Endothelial cell of umbilical vein (primary cell): ENCODE data around the gene ADGRB2. TPM values are rescaled to one million over a fixed set of nuclear protein-coding genes. Genes with fewer than 3 reads are reported as not detected.

Experiments used
- BruUV-seq: library from RNA; stranded (reverse); fragments of 400-500 nt; replicated peaks from 2 replicates; lab custom pipeline; 2021; lab: Mats Ljungman, UMichigan
- CTCF ChIA-PET: fragments of 300-600, 350-600 bp; sonication (Branson Sonifier 250); formaldehyde crosslinking; loops from one replicate; lab custom pipeline; 2021; ENCODE audit warnings: antibody characterized with exemption, inconsistent platforms; lab: Charles Lee
- POLR2A ChIA-PET: fragments of 300-600, 350-600 bp; sonication (Branson Sonifier 250); formaldehyde crosslinking; loops from one replicate; lab custom pipeline; 2021; ENCODE audit warnings: antibody characterized with exemption, inconsistent platforms; lab: Charles Lee
- DNase-seq: peaks from one replicate; pipeline ENCODE4 v3.0.0-alpha.2; 2011; ENCODE audit warnings: low read depth, low spot score
- FAIRE-seq: peaks from 2 replicates; lab custom pipeline; 2011; peaks lifted over from hg19 to GRCh38; lab: Jason Lieb, UNC
- H2AFZ ChIP-seq: 2 replicates; pipeline ENCODE4 v1.6.0; 2012; ENCODE audit warnings: low read depth, low read length, control low read depth, inconsistent platforms
- H3K27ac ChIP-seq: 2 replicates; pipeline ENCODE4 v1.5.1; 2011; ENCODE audit warnings: low read depth, mild to moderate bottlenecking, control low read depth, low read length, moderate library complexity; ENCODE audit not compliant: insufficient read depth
- H3K27me3 ChIP-seq, 2 experiments: 2 replicates each; pipeline versions ENCODE4 v1.6.0 to v1.6.1; 2011; ENCODE audit warnings: low read length in 2 of 2, mixed read lengths in 1 of 2; ENCODE audit not compliant: control insufficient read depth in 2 of 2, insufficient read depth in 2 of 2
- H3K36me3 ChIP-seq, 2 experiments: 2 replicates in 1 of 2; 3 replicates in 1 of 2; pipeline ENCODE4 v1.5.1; 2011; ENCODE audit warnings: low read length in 2 of 2, mild to moderate bottlenecking in 1 of 2, moderate library complexity in 1 of 2; ENCODE audit not compliant: control insufficient read depth in 2 of 2, insufficient read depth in 2 of 2; ENCODE audit errors: extremely low read depth in 1 of 2
- H3K4me1 ChIP-seq: 3 replicates; pipeline ENCODE4 v1.5.1; 2011; ENCODE audit warnings: mild to moderate bottlenecking, low read length; ENCODE audit not compliant: control insufficient read depth, insufficient read depth; ENCODE audit errors: extremely low read depth
- H3K4me2 ChIP-seq: 2 replicates; pipeline ENCODE4 v1.6.1; 2011; ENCODE audit warnings: low read length, control low read depth, mixed read lengths; ENCODE audit not compliant: insufficient read depth
- H3K4me3 ChIP-seq, 3 experiments: fragments of 200-600 bp in 1 of 3; sonication (generic), shearing (Covaris generic) in 1 of 3; replicated peaks in 1 of 3; 2 replicates each; pipeline ENCODE4 v1.5.1; 2011 to 2016; ENCODE audit warnings: control low read depth in 3 of 3, low read length in 3 of 3, mild to moderate bottlenecking in 2 of 3, inconsistent platforms in 1 of 3, low read depth in 1 of 3, moderate library complexity in 1 of 3; ENCODE audit not compliant: insufficient read depth in 1 of 3
- H3K79me2 ChIP-seq: 2 replicates; pipeline ENCODE4 v1.6.0; 2012; ENCODE audit warnings: low read length, inconsistent platforms; ENCODE audit not compliant: control insufficient read depth, insufficient read depth
- H3K9ac ChIP-seq: replicated peaks from 2 replicates; pipeline ENCODE3; 2011; ENCODE audit warnings: low read length, control low read depth; ENCODE audit not compliant: insufficient read depth; ENCODE audit errors: extremely low read depth
- H3K9me1 ChIP-seq: replicated peaks from 3 replicates; pipeline ENCODE4 v1.6.0; 2011; ENCODE audit warnings: mild to moderate bottlenecking, low read length; ENCODE audit not compliant: control insufficient read depth, insufficient read depth; ENCODE audit errors: extremely low read depth
- H3K9me3 ChIP-seq: replicated peaks from 2 replicates; pipeline ENCODE4 v1.5.1; 2012; ENCODE audit warnings: low read length, inconsistent platforms; ENCODE audit not compliant: control insufficient read depth, insufficient read depth
- H4K20me1 ChIP-seq: replicated peaks from 2 replicates; pipeline ENCODE3; 2011; ENCODE audit warnings: mild to moderate bottlenecking, low read length; ENCODE audit not compliant: control insufficient read depth, insufficient read depth; ENCODE audit errors: extremely low read depth
- EZH2 ChIP-seq: IDR thresholded peaks from 2 replicates; pipeline ENCODE4 v1.6.1; 2012; ENCODE audit warnings: borderline replicate concordance, low read depth, mild to moderate bottlenecking, moderate library complexity, low read length, inconsistent platforms; ENCODE audit not compliant: severe bottlenecking
- FOS ChIP-seq: IDR thresholded peaks from 2 replicates; pipeline ENCODE4 v1.6.1; 2011; ENCODE audit warnings: mild to moderate bottlenecking, low read length, moderate library complexity, borderline replicate concordance; ENCODE audit not compliant: insufficient read depth
- MAX ChIP-seq: IDR thresholded peaks from 2 replicates; pipeline ENCODE4 v1.6.1; 2011; ENCODE audit not compliant: insufficient read depth, insufficient read length
- POLR2A ChIP-seq: IDR thresholded peaks from 2 replicates; pipeline ENCODE4 v1.6.1; 2012; ENCODE audit warnings: low read depth, mild to moderate bottlenecking, control low read depth, low read length
- dilution Hi-C: fragments of 300-500 bp; cut with MboI; formaldehyde crosslinking; loops from one replicate; pipeline ENCODE4 v1.15.0; 2019; ENCODE audit warnings: low sequenced_read_pairs; ENCODE audit not compliant: extremely low pct_ligation_motif_present
- intact Hi-C: fragments of 100-400 bp; cut with micrococcal nuclease; formaldehyde crosslinking; loops from one replicate; pipeline ENCODE4 v1.10.0; 2022
- polyA plus RNA-seq, 4 experiments: library from polyadenylated mRNA; depleted of rRNA in 3 of 4; stranded (reverse) in 3 of 4; unstranded in 1 of 4; fragments of >200 nt; gene quantifications; 2 replicates each; pipeline versions ENCODE4 v1.2.1 to v1.2.3, GENCODE V29; 2011 to 2012; ENCODE audit warnings: missing spikeins in 1 of 4
- total RNA-seq: library from RNA; stranded (reverse); gene quantifications from 2 replicates; pipeline ENCODE4 v1.2.3, GENCODE V29; 2021

Gene ADGRB2
- total and polyA plus RNA-seq, 2 donors (not counting 3 experiments of a cell fraction or from before 2014, with no cell fraction given) = 1.3 to 1.5 TPM

- intact Hi-C loops (loop anchor here (10.0 kb wide), 1 partner anchor 388 kb away; no protein-coding TSS in a partner anchor), dilution Hi-C loops (no loop called here)
- CTCF ChIA-PET = interaction anchor here (1.2 to 1.9 kb wide), 3 partner anchors 32 to 113 kb away, joined by 3 to 5 read pairs (median 4); partner anchors contain the start of gene SPOCD1
- DNase-seq (no peak), FAIRE-seq (no peak)
- H3K27me3 ChIP-seq = no peaks in the 10 kb centered on the region
- TF ChIP-seq FOS = no peak
- TF ChIP-seq MAX = no peak
- H3K9me3 ChIP-seq = no peaks in the 10 kb centered on the region
- no peak overlapping the region for H3K4me3 ChIP-seq
- H3K79me2 ChIP-seq = no peaks in the 10 kb centered on the region
- H3K9ac ChIP-seq = no peak overlapping the region
- no peak overlapping the region for H2AFZ ChIP-seq
- no peaks in the 10 kb centered on the region for H3K36me3 ChIP-seq
- H3K4me1 ChIP-seq = no peaks in the 10 kb centered on the region
- no TSS peak for BruUV-seq
- no peaks in the 10 kb centered on the region for H3K9me1 ChIP-seq
- no peaks in the 10 kb centered on the region for H4K20me1 ChIP-seq
- POLR2A ChIA-PET = no interaction called here
- H3K4me2 ChIP-seq = no peak overlapping the region
- no peak overlapping the region for H3K27ac ChIP-seq
Observed at GRCh38 chr1:31782421-31783410, 18.6 kb upstream of the ADGRB2 start.

- no peaks in the 10 kb centered on the region for H3K4me1 ChIP-seq
- DNase-seq (no peak), FAIRE-seq (no peak)
- peaks cover 0 to 1% of the 10 kb centered on the region in 2 experiments for H3K27me3 ChIP-seq
- H3K27ac ChIP-seq = no peak overlapping the region
- H3K4me2 ChIP-seq = no peak overlapping the region
- TF ChIP-seq EZH2 (no peak), FOS (no peak), POLR2A (no peak)
- ChIA-PET CTCF (interaction anchor here (1.2 kb wide), 1 partner anchor 112 kb away, joined by 3 read pairs; no protein-coding TSS in a partner anchor), POLR2A (no interaction called here)
- no peak overlapping the region for H3K4me3 ChIP-seq
- H3K36me3 ChIP-seq = no peaks in the 10 kb centered on the region
- H3K9me1 ChIP-seq = no peaks in the 10 kb centered on the region
- no peaks in the 10 kb centered on the region for H4K20me1 ChIP-seq
- BruUV-seq = no TSS peak
- intact Hi-C loops = loop anchor here (10.0 kb wide), 1 partner anchor 387 kb away; no protein-coding TSS in a partner anchor
- no peak overlapping the region for H2AFZ ChIP-seq
- no peaks in the 10 kb centered on the region for H3K79me2 ChIP-seq
- dilution Hi-C loops = no loop called here
- no peak overlapping the region for H3K9ac ChIP-seq
- H3K9me3 ChIP-seq = no peaks in the 10 kb centered on the region
Observed at GRCh38 chr1:31781756-31782371, 17.7 kb upstream of the ADGRB2 start.
